Activated CD8-positive, alpha-beta T cell treated with anti-CD3 and anti-CD28 coated beads for 36 hours (primary cell): ENCODE data around the gene GALK2. TPM values are rescaled to one million over a fixed set of nuclear protein-coding genes. Genes with fewer than 3 reads are reported as not detected.

Source experiments
- ATAC-seq: fragments of 200-7000 bp; cut with Tn5 transposase; one replicate; pipeline ENCODE4 v1.10.0; 2021; ENCODE audit warnings: mild to moderate bottlenecking, moderate library complexity
- CTCF ChIA-PET: fragments of 350-600 bp; sonication (Branson Sonifier 250); formaldehyde crosslinking; loops from one replicate; lab custom pipeline; 2021; ENCODE audit warnings: antibody characterized with exemption; lab: Charles Lee
- POLR2A ChIA-PET: fragments of 350-600 bp; sonication (Branson Sonifier 250); formaldehyde crosslinking; loops from one replicate; lab custom pipeline; 2021; ENCODE audit warnings: antibody characterized with exemption; lab: Charles Lee
- DNase-seq: peaks from one replicate; pipeline ENCODE4 v3.0.0-alpha.2; 2020
- H3K27ac Mint-ChIP-seq: one replicate; pipeline ENCODE4 v1.8.0; 2021; ENCODE audit warnings: mild to moderate bottlenecking, mixed read lengths
- H3K27me3 Mint-ChIP-seq: one replicate; pipeline ENCODE4 v1.8.0; 2021; ENCODE audit warnings: mixed read lengths
- H3K36me3 Mint-ChIP-seq: one replicate; pipeline ENCODE4 v1.8.0; 2021; ENCODE audit warnings: low read depth, mixed read lengths
- H3K4me1 Mint-ChIP-seq: one replicate; pipeline ENCODE4 v1.8.0; 2021; ENCODE audit warnings: low read depth, mixed read lengths
- H3K4me3 Mint-ChIP-seq: one replicate; pipeline ENCODE4 v1.8.0; 2021; ENCODE audit warnings: mild to moderate bottlenecking, moderate library complexity, mixed read lengths
- H3K9me3 Mint-ChIP-seq: one replicate; pipeline ENCODE4 v1.8.0; 2021; ENCODE audit warnings: mixed read lengths
- intact Hi-C: fragments of 100-400 bp; cut with micrococcal nuclease; formaldehyde crosslinking; loops from one replicate; pipeline ENCODE4 v1.10.0; 2022
- total RNA-seq, 2 experiments: library from RNA; stranded (reverse); gene quantifications; one replicate each; pipeline ENCODE4 v1.2.3, GENCODE V29; 2021
- TF ChIP-seq, protein P1 (sequence below): fragments of 200-600 bp; IDR thresholded peaks from one replicate; pipeline ENCODE4 v1.8.0; 2022; ENCODE audit warnings: antibody characterized with exemption, mild to moderate bottlenecking

GALK2 gene
- total RNA-seq, 2 experiments from 2014 or later = 26.8 to 27.5 TPM

DNA sequence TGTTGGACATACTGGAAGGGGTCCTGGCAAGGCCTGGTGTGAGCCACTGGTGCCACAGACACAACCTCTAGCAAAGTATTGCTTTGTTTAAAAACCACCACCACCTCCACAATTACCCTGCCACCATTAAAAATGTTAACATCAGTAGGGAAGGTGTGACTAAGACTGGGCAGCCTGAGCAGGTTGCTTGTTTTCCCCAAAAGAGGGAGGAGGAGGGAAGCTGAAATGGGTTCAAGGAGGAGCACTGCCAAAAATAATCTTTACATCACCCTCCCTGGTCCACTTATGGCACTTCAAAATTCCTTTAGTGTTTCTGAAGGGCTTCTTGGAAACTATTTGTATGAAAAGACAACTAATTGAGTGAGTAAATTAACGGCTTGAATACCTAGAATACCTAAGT lies 153.2 kb downstream of the GALK2 start:
- H3K27me3 Mint-ChIP-seq = no peaks in the 10 kb centered on the region
- no peaks in the 10 kb centered on the region for H3K9me3 Mint-ChIP-seq
- ChIA-PET CTCF (no interaction called here), POLR2A (no interaction called here)
- ATAC-seq = no peak
- intact Hi-C loops = no loop called here
- peaks cover 30% of the 10 kb centered on the region for H3K36me3 Mint-ChIP-seq
- H3K27ac Mint-ChIP-seq = no peak overlapping the region
- H3K4me3 Mint-ChIP-seq = no peak overlapping the region
- TF ChIP-seq, protein P1, sequence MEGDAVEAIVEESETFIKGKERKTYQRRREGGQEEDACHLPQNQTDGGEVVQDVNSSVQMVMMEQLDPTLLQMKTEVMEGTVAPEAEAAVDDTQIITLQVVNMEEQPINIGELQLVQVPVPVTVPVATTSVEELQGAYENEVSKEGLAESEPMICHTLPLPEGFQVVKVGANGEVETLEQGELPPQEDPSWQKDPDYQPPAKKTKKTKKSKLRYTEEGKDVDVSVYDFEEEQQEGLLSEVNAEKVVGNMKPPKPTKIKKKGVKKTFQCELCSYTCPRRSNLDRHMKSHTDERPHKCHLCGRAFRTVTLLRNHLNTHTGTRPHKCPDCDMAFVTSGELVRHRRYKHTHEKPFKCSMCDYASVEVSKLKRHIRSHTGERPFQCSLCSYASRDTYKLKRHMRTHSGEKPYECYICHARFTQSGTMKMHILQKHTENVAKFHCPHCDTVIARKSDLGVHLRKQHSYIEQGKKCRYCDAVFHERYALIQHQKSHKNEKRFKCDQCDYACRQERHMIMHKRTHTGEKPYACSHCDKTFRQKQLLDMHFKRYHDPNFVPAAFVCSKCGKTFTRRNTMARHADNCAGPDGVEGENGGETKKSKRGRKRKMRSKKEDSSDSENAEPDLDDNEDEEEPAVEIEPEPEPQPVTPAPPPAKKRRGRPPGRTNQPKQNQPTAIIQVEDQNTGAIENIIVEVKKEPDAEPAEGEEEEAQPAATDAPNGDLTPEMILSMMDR = no peak
- DNase-seq = no peak
- H3K4me1 Mint-ChIP-seq = no peaks in the 10 kb centered on the region

DNA sequence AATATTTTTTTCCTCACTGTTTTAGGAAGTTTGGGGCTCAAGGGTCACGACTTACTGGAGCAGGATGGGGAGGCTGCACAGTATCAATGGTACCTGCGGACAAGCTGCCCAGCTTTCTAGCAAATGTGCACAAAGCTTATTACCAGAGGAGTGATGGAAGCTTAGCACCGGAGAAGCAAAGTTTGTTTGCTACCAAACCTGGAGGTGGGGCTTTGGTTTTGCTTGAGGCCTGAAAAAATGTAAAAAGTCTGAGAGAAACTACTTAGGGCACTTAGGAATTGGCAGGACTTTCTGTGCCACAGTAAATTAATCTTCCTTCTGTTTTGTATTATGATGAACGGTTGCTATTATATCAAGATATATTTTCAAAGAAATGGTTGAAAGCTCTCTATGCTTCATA lies 157.9 kb downstream of the GALK2 start:
- Mint-ChIP-seq H3K4me1 (no peaks in the 10 kb centered on the region), H3K27me3 (no peaks in the 10 kb centered on the region), H3K36me3 (peaks cover 5% of the 10 kb centered on the region), H3K4me3 (no peak overlapping the region), H3K9me3 (no peaks in the 10 kb centered on the region), H3K27ac (no peak overlapping the region)
- intact Hi-C loops = no loop called here
- no peak for ATAC-seq
- ChIA-PET CTCF (interaction anchor here (0.7 kb wide), 1 partner anchor 94 kb away, joined by 3 read pairs; no protein-coding TSS in a partner anchor), POLR2A (no interaction called here)
- TF ChIP-seq, protein P1 = no peak
- DNase-seq = no peak

DNA sequence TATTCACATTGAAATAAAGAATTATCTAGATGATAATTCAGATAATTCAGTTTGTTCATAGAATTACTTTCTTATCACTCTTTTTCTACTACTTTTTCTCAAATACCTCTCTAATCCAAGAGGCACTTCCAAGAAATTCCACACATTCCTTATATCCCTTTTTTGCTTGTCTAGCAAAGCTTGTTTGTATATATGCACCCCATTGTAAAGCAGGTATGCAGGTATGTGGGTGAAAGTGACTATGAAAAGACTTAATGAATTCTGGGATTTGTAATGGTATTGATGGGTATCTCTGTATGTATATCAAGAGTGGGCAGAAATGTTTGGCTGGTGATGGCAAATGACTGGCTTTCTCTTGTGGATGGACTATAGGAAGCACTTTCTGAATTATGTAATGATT lies 158.9 kb downstream of the GALK2 start:
- peaks cover 5% of the 10 kb centered on the region for H3K36me3 Mint-ChIP-seq
- H3K27ac Mint-ChIP-seq = no peak overlapping the region
- H3K4me1 Mint-ChIP-seq = no peaks in the 10 kb centered on the region
- ATAC-seq = no peak
- CTCF ChIA-PET = interaction anchor here (1.2 kb wide), 1 partner anchor 94 kb away, joined by 3 read pairs; the partner anchor contains the start of gene FGF7
- no peak for DNase-seq
- H3K4me3 Mint-ChIP-seq = no peak overlapping the region
- TF ChIP-seq, protein P1 = no peak
- H3K9me3 Mint-ChIP-seq = no peaks in the 10 kb centered on the region
- intact Hi-C loops = no loop called here
- no peaks in the 10 kb centered on the region for H3K27me3 Mint-ChIP-seq
- POLR2A ChIA-PET = no interaction called here

DNA sequence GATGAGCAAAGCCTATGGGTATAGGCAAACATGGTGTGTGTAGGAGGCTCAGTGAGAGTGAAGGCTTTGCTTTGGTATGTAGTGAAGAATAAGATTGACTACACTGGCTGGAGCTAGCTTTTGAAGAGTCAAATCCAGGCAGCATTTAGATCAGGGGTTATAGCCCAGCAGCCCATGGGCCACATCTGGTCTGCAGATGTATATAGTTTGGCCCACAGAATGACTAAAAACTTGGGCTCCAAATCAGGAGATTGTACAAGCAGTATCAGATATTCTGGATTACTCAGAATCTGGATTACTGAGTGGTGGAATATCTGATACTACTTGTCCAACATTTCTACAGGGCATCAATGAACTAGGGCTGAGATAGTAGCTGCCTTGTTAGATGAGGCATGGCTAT lies 160.1 kb downstream of the GALK2 start:
- POLR2A ChIA-PET = no interaction called here
- no peak overlapping the region for H3K4me3 Mint-ChIP-seq
- ATAC-seq (no peak), DNase-seq (no peak)
- no peak overlapping the region for H3K27ac Mint-ChIP-seq
- H3K4me1 Mint-ChIP-seq = no peaks in the 10 kb centered on the region
- H3K36me3 Mint-ChIP-seq = peaks cover 5% of the 10 kb centered on the region
- H3K27me3 Mint-ChIP-seq = no peaks in the 10 kb centered on the region
- TF ChIP-seq, protein P1 = no peak
- CTCF ChIA-PET = no interaction called here
- no peaks in the 10 kb centered on the region for H3K9me3 Mint-ChIP-seq
- intact Hi-C loops = no loop called here

DNA sequence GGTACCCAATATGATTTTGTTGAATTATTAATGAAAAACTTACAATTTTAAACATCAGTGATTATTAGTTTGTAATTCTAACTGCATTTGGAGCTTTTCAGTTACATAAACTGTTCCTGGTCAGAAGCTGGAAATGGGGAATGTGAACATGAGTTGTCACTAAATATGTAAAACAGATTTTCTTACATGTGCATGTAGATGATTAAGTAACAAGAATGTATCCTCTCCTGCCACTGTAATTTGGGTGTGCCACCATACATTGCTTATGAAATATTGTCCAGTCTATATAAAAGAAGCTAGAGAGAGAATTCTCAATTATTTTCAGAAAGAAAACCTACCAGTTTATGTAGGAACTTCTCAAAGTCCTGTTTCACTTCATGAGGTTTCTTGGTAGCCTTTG lies 161.4 kb downstream of the GALK2 start:
- ChIA-PET CTCF (no interaction called here), POLR2A (no interaction called here)
- Mint-ChIP-seq H3K4me3 (no peak overlapping the region), H3K9me3 (no peaks in the 10 kb centered on the region), H3K27me3 (no peaks in the 10 kb centered on the region), H3K36me3 (peaks cover 7% of the 10 kb centered on the region), H3K27ac (no peak overlapping the region), H3K4me1 (no peaks in the 10 kb centered on the region)
- ATAC-seq (no peak), DNase-seq (no peak)
- intact Hi-C loops = no loop called here
- TF ChIP-seq, protein P1 = no peak
